IMR-90 (cell line): ENCODE results near the gene NR4A3. TPM values are rescaled to one million over a fixed set of nuclear protein-coding genes. Genes with fewer than 3 reads are reported as not detected.

Source experiments
- ATAC-seq: fragments of 200-7000 bp; cut with Tn5 transposase; 2 replicates; pipeline ENCODE4 v1.9.1; 2020; ENCODE audit warnings: low read depth, mild to moderate bottlenecking, moderate library complexity
- BruUV-seq: library from RNA; stranded (reverse); fragments of 400-500 nt; replicated peaks from 2 replicates; lab custom pipeline; 2021; lab: Mats Ljungman, UMichigan
- CTCF ChIA-PET: fragments of 300-600 bp; formaldehyde crosslinking; extraction: SDS; loops from one replicate; lab custom pipeline; 2021; ENCODE audit warnings: antibody characterized with exemption; lab: Yijun Ruan, JAX
- POLR2A ChIA-PET: fragments of 300-600 bp; sonication (Branson Sonifier 250); formaldehyde crosslinking; loops from one replicate; lab custom pipeline; 2022; ENCODE audit warnings: antibody characterized with exemption; ENCODE audit not compliant: unreplicated experiment; lab: Charles Lee
- DNase-seq: peaks from one replicate; pipeline ENCODE4 v3.0.0; 2013
- H2AFZ ChIP-seq: replicated peaks from 2 replicates; pipeline ENCODE3; 2013; ENCODE audit warnings: low read length, mild to moderate bottlenecking; ENCODE audit not compliant: poor library complexity
- H2AK5ac ChIP-seq: 2 replicates; pipeline ENCODE4 v1.6.1; 2013; ENCODE audit warnings: low read depth, low read length, inconsistent platforms
- H2AK9ac ChIP-seq: replicated peaks from 2 replicates; pipeline ENCODE3; 2013; ENCODE audit warnings: mild to moderate bottlenecking, low read depth, low read length, moderate library complexity; ENCODE audit not compliant: poor library complexity
- H2BK120ac ChIP-seq: 2 replicates; pipeline ENCODE4 v1.6.1; 2013; ENCODE audit warnings: low read depth, low read length, inconsistent platforms
- H2BK15ac ChIP-seq: 3 replicates; pipeline ENCODE4 v1.6.1; 2013; ENCODE audit warnings: low read depth, low read length, inconsistent platforms
- H2BK20ac ChIP-seq: 2 replicates; pipeline ENCODE4 v1.6.1; 2013; ENCODE audit warnings: low read depth, mild to moderate bottlenecking, inconsistent platforms, low read length, moderate library complexity
- H2BK5ac ChIP-seq: 2 replicates; pipeline ENCODE4 v1.6.1; 2013; ENCODE audit warnings: mild to moderate bottlenecking, low read depth, low read length, inconsistent platforms; ENCODE audit not compliant: poor library complexity, severe bottlenecking
- H3K14ac ChIP-seq: replicated peaks from 2 replicates; pipeline ENCODE4 v1.6.1; 2013; ENCODE audit warnings: low read depth, low read length, inconsistent platforms
- H3K18ac ChIP-seq: 2 replicates; pipeline ENCODE4 v1.6.1; 2013; ENCODE audit warnings: low read depth, low read length, control low read depth
- H3K23ac ChIP-seq: 2 replicates; pipeline ENCODE4 v1.6.1; 2013; ENCODE audit warnings: low read depth, low read length, inconsistent platforms
- H3K27ac ChIP-seq: 2 replicates; pipeline ENCODE4 v1.5.1; 2013; ENCODE audit warnings: mild to moderate bottlenecking, control low read depth, low read length; ENCODE audit not compliant: insufficient read depth
- H3K27me3 ChIP-seq: 2 replicates; pipeline ENCODE4 v1.6.1; 2013; ENCODE audit warnings: low read length; ENCODE audit not compliant: control insufficient read depth, insufficient read depth
- H3K36me3 ChIP-seq: 2 replicates; pipeline ENCODE4 v1.6.1; 2013; ENCODE audit warnings: low read length, mixed read lengths; ENCODE audit not compliant: control insufficient read depth, insufficient read depth
- H3K4ac ChIP-seq: 2 replicates; pipeline ENCODE4 v1.6.1; 2013; ENCODE audit warnings: low read depth, low read length, inconsistent platforms
- H3K4me1 ChIP-seq: 2 replicates; pipeline ENCODE4 v1.6.1; 2013; ENCODE audit warnings: low read length, mixed read lengths; ENCODE audit not compliant: control insufficient read depth, insufficient read depth
- H3K4me2 ChIP-seq: 2 replicates; pipeline ENCODE4 v1.6.1; 2013; ENCODE audit warnings: low read depth, mild to moderate bottlenecking, control low read depth, low read length, moderate library complexity
- H3K4me3 ChIP-seq: 2 replicates; pipeline ENCODE4 v1.5.1; 2013; ENCODE audit warnings: low read depth, mild to moderate bottlenecking, control low read depth, low read length, moderate library complexity; ENCODE audit not compliant: insufficient read depth
- H3K56ac ChIP-seq: 2 replicates; pipeline ENCODE4 v1.6.1; 2013; ENCODE audit warnings: low read length, inconsistent platforms; ENCODE audit not compliant: insufficient read depth; ENCODE audit errors: extremely low read depth
- H3K79me1 ChIP-seq, 2 experiments: 2 replicates each; pipeline ENCODE4 v1.6.1; 2013; ENCODE audit warnings: low read length in 2 of 2, inconsistent platforms in 1 of 2, low read depth in 1 of 2
- H3K9ac ChIP-seq: 2 replicates; pipeline ENCODE4 v1.6.1; 2013; ENCODE audit warnings: low read depth, low read length, control low read depth
- H3K9me1 ChIP-seq: 2 replicates; pipeline ENCODE4 v1.6.1; 2013; ENCODE audit warnings: low read length, inconsistent platforms; ENCODE audit not compliant: insufficient read depth
- H3K9me3 ChIP-seq: 2 replicates; pipeline ENCODE4 v1.6.1; 2013; ENCODE audit warnings: low read length; ENCODE audit not compliant: control insufficient read depth, insufficient read depth
- H4K20me1 ChIP-seq: 2 replicates; pipeline ENCODE4 v1.6.1; 2013; ENCODE audit warnings: low read length, inconsistent platforms; ENCODE audit not compliant: insufficient read depth
- H4K5ac ChIP-seq: 2 replicates; pipeline ENCODE4 v1.6.1; 2013; ENCODE audit warnings: mild to moderate bottlenecking, low read depth, low read length, control low read depth
- H4K8ac ChIP-seq, 2 experiments: 2 replicates each; pipeline ENCODE4 v1.6.1; 2013; ENCODE audit warnings: low read depth in 2 of 2, low read length in 2 of 2, control low read depth in 1 of 2, inconsistent platforms in 1 of 2
- H4K91ac ChIP-seq: 2 replicates; pipeline ENCODE4 v1.6.1; 2013; ENCODE audit warnings: low read depth, low read length, inconsistent platforms; ENCODE audit not compliant: insufficient read depth
- BHLHE40 ChIP-seq: fragments of 150-350 bp; IDR thresholded peaks from 2 replicates; pipeline ENCODE4 v1.6.1; 2016; ENCODE audit warnings: mild to moderate bottlenecking, low read depth, low read length
- CEBPB ChIP-seq: IDR thresholded peaks from 2 replicates; pipeline ENCODE4 v1.6.1; 2012; ENCODE audit warnings: low read depth, low read length, improper control_type of control experiment
- CTCF ChIP-seq: conservative IDR thresholded peaks from 2 replicates; pipeline ENCODE4 v1.5.1; 2012; ENCODE audit warnings: mild to moderate bottlenecking, low read depth, low read length, improper control_type of control experiment
- FOS ChIP-seq: fragments of 150-350 bp; IDR thresholded peaks from 2 replicates; pipeline ENCODE4 v1.6.1; 2016; ENCODE audit warnings: low read depth, low read length
- MXI1 ChIP-seq: IDR thresholded peaks from 2 replicates; pipeline ENCODE4 v1.6.1; 2012; ENCODE audit warnings: low read depth, mild to moderate bottlenecking, low read length, moderate library complexity, borderline replicate concordance
- NFE2L2 ChIP-seq: fragments of 150-350 bp; IDR thresholded peaks from 2 replicates; pipeline ENCODE4 v1.6.1; 2016; ENCODE audit warnings: low read depth, mild to moderate bottlenecking, low read length
- POLR2A ChIP-seq: IDR thresholded peaks from 2 replicates; pipeline ENCODE4 v1.6.1; 2012; ENCODE audit warnings: mild to moderate bottlenecking, low read depth, low read length
- RAD21 ChIP-seq: IDR thresholded peaks from 2 replicates; pipeline ENCODE4 v1.6.1; 2012; ENCODE audit warnings: low read length, improper control_type of control experiment
- RCOR1 ChIP-seq: IDR thresholded peaks from 2 replicates; pipeline ENCODE4 v1.6.1; 2012; ENCODE audit warnings: mild to moderate bottlenecking, low read length, improper control_type of control experiment; ENCODE audit not compliant: insufficient replicate concordance
- RFX5 ChIP-seq: IDR thresholded peaks from 2 replicates; pipeline ENCODE4 v1.8.0; 2012; ENCODE audit warnings: low read depth, mild to moderate bottlenecking, low read length, moderate library complexity
- WGBS, 2 experiments: methylation state at CpG; one replicate each; pipeline versions ENCODE4 v1.1.5 to v1.1.7; 2013; ENCODE audit warnings: missing lambda C conversion rate in 2 of 2; ENCODE audit not compliant: insufficient read length in 1 of 2; ENCODE audit errors: extremely low coverage in 2 of 2; 5-methylcytosine and 5-hydroxymethylcytosine counted together
- dilution Hi-C: fragments of 300-500 bp; cut with HindIII; formaldehyde crosslinking; loops from one replicate; pipeline ENCODE4 v1.14.3; 2018; ENCODE audit warnings: low sequenced_read_pairs; ENCODE audit not compliant: unreplicated experiment
- in situ Hi-C: fragments of 300-500 bp; cut with MboI; formaldehyde crosslinking; loops from 3 replicates; pipeline ENCODE4 v1.14.3; 2019; ENCODE audit warnings: low sequenced_read_pairs, inconsistent platforms, mixed read lengths
- intact Hi-C: fragments of 100-400 bp; cut with micrococcal nuclease; formaldehyde crosslinking; loops from 2 replicates; pipeline ENCODE4 v1.10.0; 2022
- polyA plus RNA-seq, 3 experiments: library from polyadenylated mRNA; depleted of rRNA; stranded (reverse); fragments of >200 nt; gene quantifications; 2 replicates each; pipeline ENCODE4 v1.2.3, GENCODE V29; 2012; ENCODE audit warnings: low replicate concordance in 1 of 3
- total RNA-seq: library from RNA; depleted of rRNA; stranded (reverse); fragments of >200 nt; gene quantifications from 2 replicates; pipeline ENCODE4 v1.2.3, GENCODE V29; 2012
- TF ChIP-seq, protein P1 (sequence below): fragments of 150-350 bp; IDR thresholded peaks from 2 replicates; pipeline ENCODE4 v1.6.1; 2017; ENCODE audit warnings: mild to moderate bottlenecking, antibody characterized with exemption, low read length, low read depth

Gene NR4A3
- total and polyA plus RNA-seq, 2 of the 4 experiments (the other 2 are of a cell fraction), result 0.27 to 0.54 TPM

GRCh38 chr9:99814359-99814758, 7.3 kb upstream of the NR4A3 start:
- Histone ChIP-seq H4K5ac (no peak overlapping the region), H3K4me3 (no peak overlapping the region), H2AK9ac (no peak overlapping the region), H3K27me3 (no peaks in the 10 kb centered on the region), H4K20me1 (no peaks in the 10 kb centered on the region), H2BK120ac (no peak overlapping the region), H3K27ac (no peak overlapping the region), H3K56ac (no peak overlapping the region), H2AK5ac (no peak overlapping the region), H3K4me1 (peaks cover 9% of the 10 kb centered on the region), H3K14ac (no peak overlapping the region), H3K9ac (no peak overlapping the region), H2BK5ac (no peak overlapping the region), H3K23ac (no peak overlapping the region), H3K79me1 (peaks cover 9 to 24% of the 10 kb centered on the region in 2 experiments), H2BK20ac (no peak overlapping the region), H4K8ac (no peak overlapping the region), H3K9me3 (no peaks in the 10 kb centered on the region), H4K91ac (no peak overlapping the region), H3K4ac (no peak overlapping the region), H3K18ac (no peak overlapping the region), H3K36me3 (no peaks in the 10 kb centered on the region), H3K9me1 (peaks cover 4% of the 10 kb centered on the region; the same call in 1 of the 2 replicates), H2AFZ (no peak overlapping the region), H3K4me2 (no peak overlapping the region), H2BK15ac (no peak overlapping the region)
- ChIA-PET POLR2A (no interaction called here), CTCF (interaction anchor here (0.6 to 0.7 kb wide), 2 partner anchors 527 to 624 kb away, joined by 3 to 4 read pairs; no protein-coding TSS in a partner anchor)
- DNase-seq (no peak), ATAC-seq (no peak)
- BruUV-seq, result no TSS peak
- intact Hi-C loops, result no loop called here
- dilution Hi-C loops, result no loop called here
- no CpG with 5 or more reads among the region's 2 CpGs for WGBS, 2 experiments
- TF ChIP-seq CEBPB (no peak), RAD21 (no peak), CTCF (no peak), BHLHE40 (no peak), RFX5 (no peak), RCOR1 (no peak), MXI1 (no peak), NFE2L2 (no peak), FOS (no peak), POLR2A (no peak)
- TF ChIP-seq, protein P1, sequence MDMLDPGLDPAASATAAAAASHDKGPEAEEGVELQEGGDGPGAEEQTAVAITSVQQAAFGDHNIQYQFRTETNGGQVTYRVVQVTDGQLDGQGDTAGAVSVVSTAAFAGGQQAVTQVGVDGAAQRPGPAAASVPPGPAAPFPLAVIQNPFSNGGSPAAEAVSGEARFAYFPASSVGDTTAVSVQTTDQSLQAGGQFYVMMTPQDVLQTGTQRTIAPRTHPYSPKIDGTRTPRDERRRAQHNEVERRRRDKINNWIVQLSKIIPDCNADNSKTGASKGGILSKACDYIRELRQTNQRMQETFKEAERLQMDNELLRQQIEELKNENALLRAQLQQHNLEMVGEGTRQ, result no peak
- in situ Hi-C loops, result loop anchor here (25.0 kb wide), 2 partner anchors 398 to 552 kb away; no protein-coding TSS in a partner anchor
